ENCODE results near the gene SOHLH1.

DNA sequence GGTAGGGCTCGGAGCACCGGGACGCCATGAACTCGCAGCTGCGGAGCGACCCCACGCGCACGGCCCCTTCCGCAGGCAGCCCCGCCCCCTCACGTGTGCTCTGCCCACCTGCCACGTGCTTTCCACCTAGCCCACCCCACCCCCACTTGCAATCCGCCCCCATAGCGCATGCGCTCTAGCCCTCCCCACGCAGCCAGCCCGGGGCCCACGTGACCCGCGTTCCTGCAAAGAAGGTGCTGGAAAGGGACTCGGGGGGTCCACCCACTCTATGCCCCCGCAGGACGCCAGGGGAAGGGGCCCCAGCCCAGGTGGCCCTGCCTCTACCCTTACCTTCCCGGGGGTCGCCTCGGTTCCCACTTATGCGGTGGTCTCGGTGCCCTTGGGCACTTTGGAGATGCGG, at the start of gene SOHLH1:
- TF ChIP-seq, protein P1, sequence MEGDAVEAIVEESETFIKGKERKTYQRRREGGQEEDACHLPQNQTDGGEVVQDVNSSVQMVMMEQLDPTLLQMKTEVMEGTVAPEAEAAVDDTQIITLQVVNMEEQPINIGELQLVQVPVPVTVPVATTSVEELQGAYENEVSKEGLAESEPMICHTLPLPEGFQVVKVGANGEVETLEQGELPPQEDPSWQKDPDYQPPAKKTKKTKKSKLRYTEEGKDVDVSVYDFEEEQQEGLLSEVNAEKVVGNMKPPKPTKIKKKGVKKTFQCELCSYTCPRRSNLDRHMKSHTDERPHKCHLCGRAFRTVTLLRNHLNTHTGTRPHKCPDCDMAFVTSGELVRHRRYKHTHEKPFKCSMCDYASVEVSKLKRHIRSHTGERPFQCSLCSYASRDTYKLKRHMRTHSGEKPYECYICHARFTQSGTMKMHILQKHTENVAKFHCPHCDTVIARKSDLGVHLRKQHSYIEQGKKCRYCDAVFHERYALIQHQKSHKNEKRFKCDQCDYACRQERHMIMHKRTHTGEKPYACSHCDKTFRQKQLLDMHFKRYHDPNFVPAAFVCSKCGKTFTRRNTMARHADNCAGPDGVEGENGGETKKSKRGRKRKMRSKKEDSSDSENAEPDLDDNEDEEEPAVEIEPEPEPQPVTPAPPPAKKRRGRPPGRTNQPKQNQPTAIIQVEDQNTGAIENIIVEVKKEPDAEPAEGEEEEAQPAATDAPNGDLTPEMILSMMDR (IDR thresholded peaks at IDR 0.05), result no peak
- no peak for TF ChIP-seq EZH2 (IDR thresholded peaks at IDR 0.05)
